Measurements from ENCODE around the gene PPFIA2. TPM values are rescaled to one million over a fixed set of nuclear protein-coding genes. Genes with fewer than 3 reads are reported as not detected.

The PPFIA2 gene
- total RNA-seq, 1 experiment from 2014 or later = not detected

- ATAC-seq = no peak
Observed at GRCh38 chr12:81339071-81339470, 420.1 kb downstream of the PPFIA2 start.

GRCh38 chr12:81337886-81338285, 421.3 kb downstream of the PPFIA2 start:
- no peaks in the 10 kb centered on the region for H3K4me1 ChIP-seq (ENCODE audit: control insufficient read depth, insufficient read depth, low read length)
- CTCF ChIA-PET = no interaction called here
- intact Hi-C loops (cut with micrococcal nuclease; ENCODE audit: unreplicated experiment) = no loop called here
- no TSS peak for BruUV-seq (replicated peaks)
- H3K9me3 ChIP-seq (ENCODE audit: control insufficient read depth, insufficient read depth, low read depth, low read length) = no peaks in the 10 kb centered on the region
- in situ Hi-C loops (cut with HindIII; ENCODE audit: low pct_unique_long_range_greater_than_20kb, low sequenced_read_pairs) = no loop called here
- TF ChIP-seq SIN3A (IDR thresholded peaks at IDR 0.05; ENCODE audit: borderline replicate concordance, insufficient read depth, low read depth, low read length) = no peak
- TF ChIP-seq, protein P1, sequence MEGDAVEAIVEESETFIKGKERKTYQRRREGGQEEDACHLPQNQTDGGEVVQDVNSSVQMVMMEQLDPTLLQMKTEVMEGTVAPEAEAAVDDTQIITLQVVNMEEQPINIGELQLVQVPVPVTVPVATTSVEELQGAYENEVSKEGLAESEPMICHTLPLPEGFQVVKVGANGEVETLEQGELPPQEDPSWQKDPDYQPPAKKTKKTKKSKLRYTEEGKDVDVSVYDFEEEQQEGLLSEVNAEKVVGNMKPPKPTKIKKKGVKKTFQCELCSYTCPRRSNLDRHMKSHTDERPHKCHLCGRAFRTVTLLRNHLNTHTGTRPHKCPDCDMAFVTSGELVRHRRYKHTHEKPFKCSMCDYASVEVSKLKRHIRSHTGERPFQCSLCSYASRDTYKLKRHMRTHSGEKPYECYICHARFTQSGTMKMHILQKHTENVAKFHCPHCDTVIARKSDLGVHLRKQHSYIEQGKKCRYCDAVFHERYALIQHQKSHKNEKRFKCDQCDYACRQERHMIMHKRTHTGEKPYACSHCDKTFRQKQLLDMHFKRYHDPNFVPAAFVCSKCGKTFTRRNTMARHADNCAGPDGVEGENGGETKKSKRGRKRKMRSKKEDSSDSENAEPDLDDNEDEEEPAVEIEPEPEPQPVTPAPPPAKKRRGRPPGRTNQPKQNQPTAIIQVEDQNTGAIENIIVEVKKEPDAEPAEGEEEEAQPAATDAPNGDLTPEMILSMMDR (IDR thresholded peaks at IDR 0.05) = no peak
- no peaks in the 10 kb centered on the region for H3K27me3 ChIP-seq (ENCODE audit: control insufficient read depth, insufficient read depth, low read length)
- DNase-seq (ENCODE audit: low read depth, low spot score) (no peak), ATAC-seq (no peak)
- H3K4me3 ChIP-seq (ENCODE audit: low read depth in 2 of 2, low read length in 2 of 2) = no peak overlapping the region
- POLR2A ChIA-PET = no interaction called here
- H3K27ac ChIP-seq (ENCODE audit: low read length) = no peak overlapping the region
- H3K36me3 ChIP-seq (ENCODE audit: control insufficient read depth, insufficient read depth, low read length) = no peaks in the 10 kb centered on the region

More at GRCh38 chr12:81339071-81339470, 420.1 kb downstream of the PPFIA2 start:
- ChIA-PET POLR2A (no interaction called here), CTCF (no interaction called here)
- TF ChIP-seq REST (IDR thresholded peaks at IDR 0.05; ENCODE audit: insufficient read depth in 1 of 2, low read depth in 2 of 2, low read length in 1 of 2) (no peak), TCF7L2 (IDR thresholded peaks at IDR 0.05; ENCODE audit: low read depth, low read length) (no peak), SIN3A (IDR thresholded peaks at IDR 0.05; ENCODE audit: borderline replicate concordance, insufficient read depth, low read depth, low read length) (no peak), POLR2AphosphoS5 (IDR thresholded peaks at IDR 0.05; ENCODE audit: low read depth, low read length) (no peak)
- TF ChIP-seq, protein P1 (IDR thresholded peaks at IDR 0.05) = no peak
- in situ Hi-C loops (cut with HindIII; ENCODE audit: low pct_unique_long_range_greater_than_20kb, low sequenced_read_pairs) = no loop called here
- H3K36me3 ChIP-seq (ENCODE audit: control insufficient read depth, insufficient read depth, low read length) = no peaks in the 10 kb centered on the region
- no peak for DNase-seq (ENCODE audit: low read depth, low spot score)
- no peaks in the 10 kb centered on the region for H3K4me1 ChIP-seq (ENCODE audit: control insufficient read depth, insufficient read depth, low read length)
- no peaks in the 10 kb centered on the region for H3K27me3 ChIP-seq (ENCODE audit: control insufficient read depth, insufficient read depth, low read length)
- no peaks in the 10 kb centered on the region for H3K9me3 ChIP-seq (ENCODE audit: control insufficient read depth, insufficient read depth, low read depth, low read length)
- BruUV-seq (replicated peaks) = no TSS peak
- H3K27ac ChIP-seq (ENCODE audit: low read length) = no peak overlapping the region
- H3K4me3 ChIP-seq (ENCODE audit: low read depth in 2 of 2, low read length in 2 of 2) = no peak overlapping the region
- intact Hi-C loops (cut with micrococcal nuclease; ENCODE audit: unreplicated experiment) = no loop called here

All from Panc1 (cell line).